IPS DF 19.7 (cell line): ENCODE data around the gene CLNK.

Experiments
- DNase-seq: peaks from one replicate; pipeline ENCODE4 v3.0.0-alpha.2; 2013; ENCODE audit warnings: low read depth, low spot score

The CLNK gene

GRCh38 chr4:10458177-10458576 lies 226.4 kb downstream of the CLNK start:
- DNase-seq, result no peak

GRCh38 chr4:10457255-10457801 lies 227.2 kb downstream of the CLNK start, which contains the start of gene ZNF518B:
ZNF518B (minus strand) TSS chr4:10457426; CDS start chr4:10446328, 11,098 bp downstream.
- no peak for DNase-seq

- no peak for DNase-seq
Measured at GRCh38 chr4:10456595-10457254, 227.8 kb downstream of the CLNK start.

DNA sequence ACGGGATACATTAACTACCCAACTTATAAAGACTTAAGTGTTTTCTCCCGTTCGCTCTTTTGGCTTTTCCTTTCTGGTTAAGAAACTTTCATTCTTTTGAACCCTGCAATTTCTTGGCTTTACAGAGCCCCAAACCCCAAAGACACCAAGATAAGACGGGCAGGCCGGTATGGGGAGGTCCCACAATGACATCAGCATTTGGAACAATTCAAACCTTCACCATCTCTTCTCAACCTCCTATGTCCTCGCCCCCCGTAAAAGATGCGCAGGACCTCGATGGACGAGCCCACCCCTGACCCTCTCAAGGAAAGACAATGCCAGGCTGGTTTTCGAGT lies 228.3 kb downstream of the CLNK start:
- DNase-seq, result no peak

DNA sequence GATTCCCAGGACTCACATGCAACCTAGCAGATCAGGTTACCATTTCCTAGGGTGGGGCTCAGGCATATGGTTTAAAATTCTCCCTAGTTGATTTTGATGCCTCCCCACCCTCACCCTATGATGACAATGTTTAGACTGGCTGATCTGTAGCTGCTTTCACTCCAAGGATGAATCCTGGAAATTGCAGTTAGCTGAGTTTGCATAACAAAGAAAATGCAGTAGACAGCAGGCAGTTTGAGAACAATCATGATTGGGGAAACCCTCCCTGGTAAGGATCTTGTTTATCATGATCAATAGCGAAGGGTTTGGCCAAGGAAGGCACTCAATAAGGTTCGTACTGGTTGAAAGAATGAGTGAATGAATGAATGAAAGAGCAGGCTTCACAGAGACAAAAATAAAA lies 229.4 kb downstream of the CLNK start:
- no peak for DNase-seq

GRCh38 chr4:10454726-10455125 lies 229.8 kb downstream of the CLNK start:
- DNase-seq, result no peak

- no peak for DNase-seq
Measured at GRCh38 chr4:10454121-10454520, 230.4 kb downstream of the CLNK start.

GRCh38 chr4:10448991-10449390 lies 235.6 kb downstream of the CLNK start:
- DNase-seq, result no peak

- no peak for DNase-seq
Measured at GRCh38 chr4:10442976-10443375, 241.6 kb downstream of the CLNK start.

DNA sequence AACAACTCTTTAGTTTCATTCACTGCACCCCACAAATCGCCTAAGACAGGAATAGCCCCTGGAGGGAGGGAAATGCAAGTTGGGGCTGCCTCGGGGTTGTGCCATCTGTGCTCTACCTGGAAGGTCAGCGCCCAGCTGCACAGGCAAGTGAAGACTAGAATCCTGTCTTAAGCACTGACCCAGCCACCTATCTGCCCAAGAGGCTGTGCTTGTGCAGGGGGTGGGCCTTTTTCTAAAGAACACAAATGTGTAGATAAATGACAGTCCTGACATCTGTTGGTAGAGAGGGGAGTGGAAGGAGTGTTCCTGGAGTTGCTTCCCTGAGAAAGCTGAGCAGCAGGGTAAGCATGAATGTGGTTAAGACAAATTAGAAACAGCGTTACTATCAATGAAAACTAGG lies 243.1 kb downstream of the CLNK start:
- no peak for DNase-seq

GRCh38 chr4:10438924-10439323 lies 245.6 kb downstream of the CLNK start:
- DNase-seq, result no peak

DNA sequence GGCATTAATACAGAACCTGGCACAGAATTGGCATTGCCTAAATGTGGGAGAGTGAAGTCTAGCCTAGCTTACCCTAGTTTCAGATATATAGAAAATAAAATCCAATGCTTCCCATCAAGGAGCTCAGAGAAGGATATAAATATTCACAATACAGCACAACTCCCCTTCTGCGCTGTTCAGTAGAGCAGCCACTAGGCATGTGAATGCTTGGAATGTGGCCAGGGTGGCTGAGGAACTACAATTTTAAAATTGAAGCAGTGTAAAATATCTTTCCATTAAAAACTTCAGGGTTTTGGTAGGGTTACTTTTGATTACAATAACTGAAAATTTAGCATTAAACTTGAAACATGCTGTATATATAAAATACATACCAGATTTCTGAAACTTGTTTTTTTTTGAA lies 246.8 kb downstream of the CLNK start:
- no peak for DNase-seq
